Measurements from ENCODE around the gene MYMX. TPM values are rescaled to one million over a fixed set of nuclear protein-coding genes. Genes with fewer than 3 reads are reported as not detected.

The MYMX gene
- total RNA-seq, 1 experiment from 2014 or later: not detected

- Mint-ChIP-seq H3K9me3 (ENCODE audit: low read depth, unreplicated experiment) (no peaks in the 10 kb centered on the region), H3K27ac (ENCODE audit: unreplicated experiment) (peak overlapping the region; percentile 99), H3K4me3 (ENCODE audit: low read depth, unreplicated experiment) (peak overlapping the region; percentile 88), H3K27me3 (ENCODE audit: unreplicated experiment) (no peaks in the 10 kb centered on the region), H3K4me1 (ENCODE audit: low read depth, unreplicated experiment) (peaks cover 68% of the 10 kb centered on the region), H3K36me3 (ENCODE audit: insufficient read depth, unreplicated experiment) (peaks cover 100% of the 10 kb centered on the region)
- TF ChIP-seq CTCF (IDR thresholded peaks at IDR 0.05; ENCODE audit: unreplicated experiment): no peak
- intact Hi-C loops (cut with micrococcal nuclease; ENCODE audit: unreplicated experiment): no loop called here
- CTCF ChIA-PET: no interaction called here
- BruUV-seq (replicated peaks): no TSS peak
- DNase-seq: no peak
Observed at GRCh38 chr6:44250718-44251123, 34.0 kb downstream of the MYMX start.

DNA sequence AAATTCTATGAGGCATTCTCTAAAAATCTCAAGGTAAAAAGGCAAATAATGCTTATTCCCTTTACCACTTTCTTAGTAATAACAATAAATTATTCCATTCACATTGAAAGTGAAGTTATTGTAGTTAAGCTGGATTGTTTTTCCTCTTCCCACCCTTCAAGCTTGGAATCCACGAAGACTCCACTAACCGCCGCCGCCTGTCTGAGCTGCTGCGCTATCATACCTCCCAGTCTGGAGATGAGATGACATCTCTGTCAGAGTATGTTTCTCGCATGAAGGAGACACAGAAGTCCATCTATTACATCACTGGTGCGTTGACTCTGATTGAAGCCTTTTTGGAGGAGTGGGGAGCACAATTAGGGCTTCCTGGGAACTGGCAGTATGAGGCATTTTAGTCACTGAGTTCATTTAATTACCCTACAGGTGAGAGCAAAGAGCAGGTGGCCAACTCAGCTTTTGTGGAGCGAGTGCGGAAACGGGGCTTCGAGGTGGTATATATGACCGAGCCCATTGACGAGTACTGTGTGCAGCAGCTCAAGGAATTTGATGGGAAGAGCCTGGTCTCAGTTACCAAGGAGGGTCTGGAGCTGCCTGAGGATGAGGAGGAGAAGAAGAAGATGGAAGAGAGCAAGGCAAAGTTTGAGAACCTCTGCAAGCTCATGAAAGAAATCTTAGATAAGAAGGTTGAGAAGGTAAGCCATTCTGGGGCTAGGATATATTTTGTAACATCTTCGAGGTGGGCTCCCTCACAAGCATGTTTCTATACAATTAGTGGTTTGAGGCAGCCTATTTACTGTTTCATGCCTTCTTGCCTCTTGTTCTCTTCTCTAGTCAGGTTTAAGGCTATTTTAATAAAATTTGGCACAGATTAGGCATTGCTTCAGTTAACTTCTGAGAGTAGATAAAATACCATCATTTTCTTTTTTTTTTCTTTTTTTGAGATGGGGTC lies 35.1 kb downstream of the MYMX start:
- Mint-ChIP-seq H3K27me3 (ENCODE audit: unreplicated experiment) (no peaks in the 10 kb centered on the region), H3K4me3 (ENCODE audit: low read depth, unreplicated experiment) (peak overlapping the region; percentile 0), H3K9me3 (ENCODE audit: low read depth, unreplicated experiment) (no peaks in the 10 kb centered on the region), H3K4me1 (ENCODE audit: low read depth, unreplicated experiment) (peaks cover 79% of the 10 kb centered on the region), H3K27ac (ENCODE audit: unreplicated experiment) (peak overlapping the region; percentile 6), H3K36me3 (ENCODE audit: insufficient read depth, unreplicated experiment) (peaks cover 100% of the 10 kb centered on the region)
- DNase-seq: no peak
- CTCF ChIA-PET: interaction anchor here (0.7 to 0.8 kb wide), 2 partner anchors 80 to 140 kb away, joined by 3 read pairs; no protein-coding TSS in a partner anchor
- intact Hi-C loops (cut with micrococcal nuclease; ENCODE audit: unreplicated experiment): no loop called here
- TF ChIP-seq CTCF (IDR thresholded peaks at IDR 0.05; ENCODE audit: unreplicated experiment): no peak
- no TSS peak for BruUV-seq (replicated peaks)

DNA sequence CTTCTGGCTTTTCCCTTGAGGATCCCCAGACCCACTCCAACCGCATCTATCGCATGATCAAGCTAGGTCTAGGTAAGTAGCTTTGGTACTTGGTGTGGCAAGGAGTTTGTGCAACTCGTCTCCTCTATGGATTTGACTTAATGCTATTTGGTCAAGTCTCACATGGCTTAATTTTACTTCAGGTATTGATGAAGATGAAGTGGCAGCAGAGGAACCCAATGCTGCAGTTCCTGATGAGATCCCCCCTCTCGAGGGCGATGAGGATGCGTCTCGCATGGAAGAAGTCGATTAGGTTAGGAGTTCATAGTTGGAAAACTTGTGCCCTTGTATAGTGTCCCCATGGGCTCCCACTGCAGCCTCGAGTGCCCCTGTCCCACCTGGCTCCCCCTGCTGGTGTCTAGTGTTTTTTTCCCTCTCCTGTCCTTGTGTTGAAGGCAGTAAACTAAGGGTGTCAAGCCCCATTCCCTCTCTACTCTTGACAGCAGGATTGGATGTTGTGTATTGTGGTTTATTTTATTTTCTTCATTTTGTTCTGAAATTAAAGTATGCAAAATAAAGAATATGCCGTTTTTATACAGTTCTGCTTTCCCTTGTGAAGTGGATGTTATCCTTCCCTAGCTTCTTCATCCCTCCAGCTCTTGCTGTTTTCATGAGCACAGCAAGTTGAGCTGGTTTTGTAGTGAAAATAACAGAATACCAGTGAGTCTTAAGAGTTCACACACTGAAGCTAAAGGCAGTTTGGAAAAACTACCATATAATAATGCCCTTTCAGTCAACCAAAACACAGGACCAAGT lies 36.8 kb downstream of the MYMX start:
- TF ChIP-seq CTCF (IDR thresholded peaks at IDR 0.05; ENCODE audit: unreplicated experiment): peak; percentile 57
- CTCF ChIA-PET: interaction anchor here (0.5 to 1.0 kb wide), 3 partner anchors 17 to 157 kb away, joined by 3 to 4 read pairs (median 3); no protein-coding TSS in a partner anchor
- intact Hi-C loops (cut with micrococcal nuclease; ENCODE audit: unreplicated experiment): no loop called here

More for the DNA sequence above, 36.8 kb downstream of the MYMX start:
- Mint-ChIP-seq H3K9me3 (ENCODE audit: low read depth, unreplicated experiment) (no peaks in the 10 kb centered on the region), H3K4me3 (ENCODE audit: low read depth, unreplicated experiment) (peak overlapping the region; percentile 86), H3K36me3 (ENCODE audit: insufficient read depth, unreplicated experiment) (peaks cover 100% of the 10 kb centered on the region), H3K4me1 (ENCODE audit: low read depth, unreplicated experiment) (peaks cover 88% of the 10 kb centered on the region), H3K27me3 (ENCODE audit: unreplicated experiment) (no peaks in the 10 kb centered on the region), H3K27ac (ENCODE audit: unreplicated experiment) (peak overlapping the region; percentile 72)
- peak; percentile 93 for DNase-seq
- TSS peak; percentile 1 for BruUV-seq (replicated peaks)
